GM18858 (cell line): Measurements from ENCODE around the gene MIS18A.

Source experiments
- ATAC-seq: cut with Tn5 transposase; IDR thresholded peaks from one replicate; pipeline ENCODE4 v1.9.1; 2021; ENCODE audit not compliant: unreplicated experiment

Gene MIS18A

DNA sequence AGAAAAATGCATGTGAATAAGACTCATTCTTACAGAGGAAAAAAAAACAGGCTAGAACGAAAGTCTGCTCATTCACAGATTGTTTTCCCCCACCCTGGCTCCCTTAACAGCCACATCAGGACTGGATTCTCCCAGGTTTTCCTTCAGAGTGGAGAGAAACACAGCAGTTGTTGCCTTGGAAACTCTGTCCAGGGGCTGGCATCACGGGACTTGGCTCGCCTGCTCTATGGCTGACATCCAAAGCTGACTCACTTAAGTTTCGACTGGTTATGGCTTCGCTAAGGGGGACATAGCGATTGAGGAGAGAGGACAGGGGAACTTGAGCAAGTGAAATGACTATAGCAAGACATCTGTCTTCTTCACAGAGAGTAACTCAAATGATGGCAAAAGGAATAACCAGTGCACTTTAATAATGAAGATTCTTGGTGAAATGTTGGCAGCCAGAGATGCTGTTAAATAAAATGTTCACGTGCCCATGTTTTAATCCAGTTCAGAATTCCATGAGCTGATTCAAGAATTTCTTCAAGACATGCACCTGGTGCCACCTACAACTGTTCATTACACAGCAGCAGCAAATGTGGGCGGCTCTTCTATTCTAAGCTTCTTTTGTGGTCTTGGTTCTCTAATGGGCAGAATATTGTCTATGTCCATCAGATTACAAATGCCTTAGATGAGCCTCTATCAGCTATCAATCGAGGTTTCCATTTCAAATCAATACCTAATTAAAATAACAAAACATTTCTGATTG, 21.8 kb downstream of the MIS18A start:
- ATAC-seq = no peak

DNA sequence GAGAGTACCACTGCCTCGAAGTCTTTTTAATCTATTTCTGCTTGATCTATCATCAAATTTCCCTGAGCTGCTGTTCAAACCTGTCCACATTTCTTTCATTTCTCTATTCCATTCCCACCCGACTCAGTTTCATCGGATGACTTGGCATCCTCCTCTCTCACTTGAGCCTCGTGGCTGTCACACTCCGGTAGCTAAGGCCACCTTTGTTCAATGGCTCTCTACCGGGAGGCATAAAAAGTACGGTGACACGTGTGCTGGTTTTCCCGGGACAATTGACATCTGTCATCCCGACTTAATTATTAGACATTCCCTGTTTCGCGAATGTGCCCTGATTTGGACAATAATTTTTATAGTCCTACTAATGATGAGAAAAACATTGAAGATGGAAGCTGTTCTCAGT, 22.6 kb downstream of the MIS18A start:
- no peak for ATAC-seq

DNA sequence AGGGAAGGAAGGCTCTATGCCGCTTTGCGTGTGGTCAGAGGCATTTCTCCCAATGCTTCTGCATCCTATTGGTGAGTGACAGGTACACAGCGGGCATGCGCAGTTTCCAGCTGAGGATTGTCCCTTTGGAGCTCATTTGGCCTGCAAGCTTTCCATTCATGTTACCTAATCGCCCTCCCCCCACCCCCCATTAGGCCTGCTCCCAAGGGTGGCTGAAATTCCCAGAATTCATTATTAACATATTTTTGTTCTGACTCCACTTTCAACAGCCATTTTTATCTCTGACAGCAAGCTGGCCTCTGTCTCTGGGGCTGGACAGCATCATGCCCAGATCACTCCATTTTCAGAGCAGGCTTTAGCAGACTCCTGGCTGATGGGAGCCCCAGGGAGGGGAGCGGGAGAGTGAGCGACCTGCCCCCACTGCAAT, 25.6 kb downstream of the MIS18A start:
- no peak for ATAC-seq

DNA sequence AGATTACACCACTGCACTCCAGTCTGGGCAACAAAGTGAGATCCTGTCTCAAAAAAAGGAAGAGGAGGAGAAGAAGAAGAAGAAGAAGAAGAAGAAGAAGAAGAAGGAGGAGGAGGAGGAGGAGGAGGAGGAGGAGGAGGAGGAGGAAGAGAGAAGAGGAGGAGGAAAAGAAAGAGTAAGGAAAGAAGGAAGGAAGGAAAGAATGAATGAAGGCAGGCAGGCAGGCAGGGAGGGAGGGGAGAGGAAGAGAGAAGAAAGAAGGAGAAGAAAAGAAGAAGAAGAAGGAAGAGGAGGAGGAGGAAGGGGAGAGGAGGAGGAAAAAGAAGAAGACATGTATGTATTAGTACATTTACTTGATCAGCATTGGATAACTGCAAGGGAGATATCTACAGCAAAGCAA, 26.7 kb downstream of the MIS18A start:
- ATAC-seq = no peak

GRCh38 chr21:32249511-32250280, 29.2 kb downstream of the MIS18A start:
- no peak for ATAC-seq

DNA sequence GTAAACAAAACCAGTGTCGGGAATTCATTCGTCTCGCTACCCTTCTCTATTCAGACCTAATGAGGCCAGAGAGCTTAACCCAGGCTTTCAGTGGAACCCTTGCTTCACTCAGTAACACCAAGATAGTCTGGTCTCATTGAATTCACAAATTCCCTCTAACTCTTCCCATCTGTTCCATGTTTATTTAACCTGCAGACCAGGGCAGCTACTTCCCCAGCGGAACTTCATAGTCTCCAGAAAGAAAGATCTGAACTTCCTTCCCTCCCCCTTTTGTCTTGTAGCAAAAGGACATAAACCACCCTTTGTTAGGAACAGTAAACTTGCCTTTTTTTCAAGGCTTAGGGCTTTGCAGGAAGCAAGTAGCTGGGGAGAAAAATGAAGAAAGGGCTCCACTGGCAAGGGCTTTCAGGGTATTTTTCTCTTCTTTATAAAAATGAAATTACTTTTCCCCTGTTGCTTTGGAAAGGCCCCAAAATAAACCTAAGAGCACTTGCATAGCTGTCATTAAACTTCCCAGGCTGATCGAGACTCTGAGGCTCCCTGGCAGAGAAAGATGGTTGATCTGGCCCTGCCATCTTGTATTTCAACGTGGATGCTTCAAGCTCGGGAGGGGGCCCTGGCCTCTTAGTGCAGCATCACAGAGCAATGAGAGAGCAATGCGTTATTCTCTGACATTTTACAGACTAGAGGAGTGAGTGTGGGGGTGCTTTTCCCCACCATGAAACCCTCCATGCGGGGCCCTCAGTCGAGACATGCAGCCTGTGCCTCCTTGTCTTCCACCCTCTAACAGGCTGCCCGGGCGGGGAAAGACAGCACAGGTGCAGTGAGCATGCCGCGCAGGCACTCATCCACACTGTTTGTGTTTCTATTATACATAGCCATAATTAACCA, 30.0 kb downstream of the MIS18A start:
- no peak for ATAC-seq

DNA sequence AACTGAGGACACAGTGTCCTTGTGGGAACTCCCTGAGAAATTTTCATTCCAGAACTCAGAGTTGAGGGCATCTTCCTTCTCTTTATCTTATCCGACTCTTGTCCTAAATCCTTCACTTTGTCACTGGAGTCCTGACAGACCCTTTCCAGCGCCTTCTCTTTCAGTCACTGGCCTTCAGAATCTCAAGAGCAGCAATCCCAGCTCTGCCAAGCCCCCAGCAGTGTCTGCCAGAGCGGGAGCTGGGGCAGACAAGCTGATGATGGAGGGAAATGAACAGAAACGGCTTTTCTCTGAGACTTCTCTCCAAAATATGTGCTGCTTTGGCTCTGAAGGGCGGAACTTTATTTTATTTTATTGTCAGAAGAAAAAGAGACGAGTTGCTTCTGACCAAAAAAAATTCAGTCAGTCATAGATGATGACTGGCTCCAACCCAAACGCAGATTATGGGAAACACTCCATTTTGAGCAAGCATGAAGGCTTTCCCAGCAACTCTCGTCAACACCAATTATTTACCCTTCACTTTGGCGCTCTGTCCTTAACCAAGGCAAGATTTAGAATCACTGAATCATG, 32.2 kb downstream of the MIS18A start:
- ATAC-seq = no peak

GRCh38 chr21:32245971-32246370, 32.9 kb downstream of the MIS18A start:
- ATAC-seq = no peak

DNA sequence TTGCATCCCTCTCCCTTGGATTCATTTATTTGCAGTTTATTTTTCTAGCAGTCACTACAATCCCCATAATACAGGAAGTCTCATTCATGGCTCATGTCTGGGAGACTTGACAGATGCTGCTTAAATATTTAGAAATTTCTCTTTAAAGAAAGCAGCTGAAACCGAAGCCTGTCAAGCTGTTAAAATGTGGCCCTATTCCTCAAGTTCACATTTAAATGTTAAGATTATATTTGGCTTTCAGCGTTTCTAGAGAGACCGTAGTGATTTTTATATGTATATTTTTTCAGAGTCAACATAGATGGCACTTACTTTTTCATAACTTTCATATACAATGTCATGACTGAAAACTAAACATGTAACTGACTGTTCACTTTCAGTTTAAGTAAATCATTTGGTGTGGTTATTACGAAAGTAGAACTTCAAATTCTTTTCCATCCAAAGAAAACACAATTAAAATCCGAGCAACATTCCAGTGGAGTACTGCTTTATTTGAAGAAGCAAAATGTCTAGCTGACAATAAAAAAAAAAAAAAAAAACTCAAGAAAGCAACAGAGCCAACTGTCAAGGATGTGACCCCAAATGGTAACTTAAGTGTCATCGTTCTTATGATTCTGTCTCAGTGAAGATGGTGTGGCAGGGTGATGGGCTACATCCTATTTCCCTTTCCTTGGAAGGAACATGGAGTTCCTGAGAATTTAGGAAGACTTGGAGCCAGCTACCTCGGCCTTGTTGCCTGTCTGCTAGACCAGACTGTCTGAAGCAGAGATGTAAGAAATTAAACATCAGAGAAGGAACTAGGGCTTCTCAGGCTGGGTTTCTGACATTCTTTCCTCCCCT, 37.8 kb downstream of the MIS18A start:
- peak; percentile 55 for ATAC-seq

GRCh38 chr21:32239551-32239950, 39.3 kb downstream of the MIS18A start:
- ATAC-seq = no peak

GRCh38 chr21:32238063-32238462, 40.8 kb downstream of the MIS18A start:
- ATAC-seq = no peak

DNA sequence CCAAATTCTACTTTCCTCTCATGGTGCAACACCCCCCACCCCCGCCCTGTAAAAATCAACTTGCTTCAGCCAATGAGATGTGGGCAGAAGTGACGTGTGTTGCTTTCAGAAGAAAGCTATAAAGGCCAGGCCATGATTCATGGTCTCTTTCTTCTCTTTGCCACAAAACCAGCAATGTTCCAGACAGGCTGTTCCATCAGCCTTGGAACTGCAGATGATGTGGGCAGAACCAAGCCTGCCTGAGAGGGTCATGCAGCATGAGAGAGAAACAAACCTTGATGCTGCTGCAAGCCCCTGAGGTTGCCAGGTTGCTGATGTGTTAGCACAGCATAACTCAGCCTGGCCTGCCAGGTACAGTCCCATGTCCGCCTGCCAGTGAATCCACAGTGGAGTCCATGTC, 41.8 kb downstream of the MIS18A start:
- ATAC-seq = no peak

DNA sequence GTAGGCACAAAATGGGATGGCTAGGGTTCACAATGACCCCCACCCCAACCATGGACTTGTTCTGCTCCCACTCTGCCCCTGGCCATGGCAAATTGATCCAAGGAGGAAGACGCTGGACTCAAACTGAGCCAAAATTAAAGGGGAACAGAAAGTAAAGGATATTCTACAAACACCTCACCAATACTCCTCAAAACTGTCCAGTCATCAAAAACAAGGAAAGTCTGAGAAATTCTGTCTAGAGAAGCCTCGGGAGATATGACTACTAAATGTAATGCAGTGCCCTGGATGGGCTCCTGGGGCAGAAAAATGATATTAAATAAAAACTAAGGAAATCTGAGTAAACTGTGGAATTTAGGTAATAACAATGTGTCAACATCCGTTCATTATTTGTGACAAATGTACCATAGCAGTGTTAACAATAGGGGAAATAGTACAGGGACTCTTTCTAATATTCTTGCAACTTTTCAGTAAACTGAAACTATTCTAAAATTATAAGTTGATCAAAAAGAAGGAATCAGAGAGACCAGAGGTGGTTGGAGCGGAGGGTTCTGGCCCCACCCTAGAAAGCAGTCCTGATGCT, 45.0 kb downstream of the MIS18A start:
- no peak for ATAC-seq

DNA sequence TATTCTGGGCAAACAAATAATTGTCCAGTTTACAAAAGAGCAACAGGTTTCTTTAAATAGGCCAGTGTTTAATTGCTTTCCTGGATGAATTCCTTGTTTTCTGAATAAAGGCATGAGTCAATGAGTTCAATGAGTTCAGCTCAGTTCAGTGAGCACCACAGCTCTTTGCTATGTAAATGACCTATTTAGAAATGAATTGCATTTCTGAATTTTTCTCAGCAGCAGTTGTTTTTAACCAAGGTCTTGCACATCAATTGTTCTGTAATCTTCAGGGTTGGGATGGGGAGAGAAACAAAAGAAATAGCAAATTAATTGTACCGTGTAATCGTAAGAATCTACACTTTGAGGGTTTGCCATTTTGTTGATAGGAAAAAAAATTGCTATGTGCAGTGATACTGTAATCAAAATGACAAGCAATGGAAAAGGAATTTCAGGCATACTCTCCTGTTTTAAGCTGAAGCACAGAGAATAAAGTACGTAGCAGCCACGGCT, 45.7 kb downstream of the MIS18A start:
- no peak for ATAC-seq

DNA sequence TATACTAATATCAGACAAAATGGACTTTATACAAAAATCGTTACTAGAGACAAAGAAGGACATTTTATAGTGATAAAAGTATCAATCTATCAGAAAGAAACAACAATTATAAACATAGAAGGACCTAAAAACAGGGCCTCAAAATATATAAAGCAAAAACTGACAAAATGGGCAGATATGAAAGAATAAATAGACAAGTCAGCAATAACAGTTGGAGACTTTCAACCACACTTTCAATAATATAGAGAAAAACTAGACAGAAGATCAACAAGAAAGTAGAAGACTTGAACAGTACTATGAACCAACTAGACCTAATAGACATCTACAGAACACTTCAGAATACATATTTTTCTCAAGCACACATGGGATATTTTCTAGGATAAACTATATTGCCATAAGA, 52.4 kb downstream of the MIS18A start:
- no peak for ATAC-seq
